Testis (tissue), 2 donors: ENCODE results near the gene HAUS8.
"Not testable (repeated sequence)": the region's sequence is repeated elsewhere in the genome, so short reads cannot be mapped to it uniquely, and the experiment has no call there.

Experiments used
- CTCF ChIP-seq, 3 experiments: fragments of 450-650 bp in 2 of 3; fragments of 200-600 bp in 1 of 3; sonication (generic) in 1 of 3; IDR thresholded peaks; one replicate each; pipeline ENCODE4 v1.5.1; 2016 to 2019; ENCODE audit warnings: antibody characterized with exemption in 3 of 3, mild to moderate bottlenecking in 2 of 3, moderate library complexity in 1 of 3
- POLR2A ChIP-seq: fragments of 450-650 bp; IDR thresholded peaks from one replicate; pipeline ENCODE4 v1.6.1; 2017; ENCODE audit warnings: antibody characterized with exemption, mild to moderate bottlenecking, moderate library complexity

DNA sequence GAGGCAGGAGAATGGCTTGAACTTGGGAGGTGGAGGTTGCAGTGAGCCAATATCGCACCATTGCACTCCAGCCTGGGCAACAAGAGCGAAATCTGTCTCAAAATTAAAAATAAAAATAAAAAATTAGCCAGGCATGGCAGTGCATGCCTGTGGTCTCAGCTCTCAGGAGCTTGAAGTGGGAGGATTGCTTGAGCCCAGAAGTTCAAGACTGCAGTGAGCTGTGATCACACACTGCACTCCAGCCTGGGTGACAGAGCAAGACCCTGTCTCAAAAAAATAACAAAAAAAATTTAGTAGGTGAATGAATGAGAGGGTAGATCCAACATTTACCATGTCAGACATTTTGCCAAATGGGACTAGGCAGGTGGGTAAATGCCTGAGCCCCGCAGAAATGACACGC lies 31.7 kb upstream of the HAUS8 start:
- not testable (repeated sequence) for TF ChIP-seq CTCF (IDR thresholded peaks at IDR 0.05); POLR2A
